Panc1 (cell line): ENCODE data around the gene KLC4.

Source experiments
- CTCF ChIP-seq: fragments of 450-650 bp; IDR thresholded peaks from 2 replicates; pipeline ENCODE4 v1.5.1; 2017; ENCODE audit warnings: mild to moderate bottlenecking
- POLR2AphosphoS5 ChIP-seq: IDR thresholded peaks from 2 replicates; pipeline ENCODE4 v1.6.1; 2012; ENCODE audit warnings: mild to moderate bottlenecking, low read depth, low read length, moderate library complexity

GRCh38 chr6:43052225-43052841 is 7.1 kb upstream of the KLC4 start:
- TF ChIP-seq POLR2AphosphoS5 (no peak), CTCF (no peak)
